Measurements from ENCODE around the gene ETAA1. TPM values are rescaled to one million over a fixed set of nuclear protein-coding genes. Genes with fewer than 3 reads are reported as not detected.

The ETAA1 gene
- total and polyA plus RNA-seq, 2 of the 13 experiments (the other 11 are each of a cell fraction or from before 2014, with no cell fraction given): 9.1 to 16.2 TPM

GRCh38 chr2:67374949-67375348 is 22.2 kb upstream of the ETAA1 start (continued):
- TF ChIP-seq ZNF597 (CRISPR knock-in tag; IDR thresholded peaks at IDR 0.05) (no peak), KDM5A (IDR thresholded peaks at IDR 0.05; ENCODE audit: borderline replicate concordance, low read length) (no peak), FOXO1 (CRISPR knock-in tag; IDR thresholded peaks at IDR 0.05) (no peak), MTA3 (CRISPR knock-in tag; IDR thresholded peaks at IDR 0.05) (no peak), CBX5 (CRISPR knock-in tag; IDR thresholded peaks at IDR 0.05; ENCODE audit: borderline replicate concordance) (no peak), SRSF9 (IDR thresholded peaks at IDR 0.05; ENCODE audit: borderline replicate concordance, insufficient read depth, low read depth, low read length, poor library complexity, severe bottlenecking) (no peak), ZNF407 (CRISPR knock-in tag; IDR thresholded peaks at IDR 0.05; ENCODE audit: not compliant biosample characterization) (no peak), KMT2A (CRISPR knock-in tag; IDR thresholded peaks at IDR 0.05) (no peak), ZNF770 (CRISPR knock-in tag; IDR thresholded peaks at IDR 0.05) (no peak), ZNF777 (CRISPR knock-in tag; IDR thresholded peaks at IDR 0.05) (no peak), U2AF1 (optimal IDR thresholded peaks at IDR 0.05; ENCODE audit: low read depth, low read length) (no peak), MED8 (CRISPR knock-in tag; IDR thresholded peaks at IDR 0.05; ENCODE audit: insufficient replicate concordance) (no peak)

Data from HepG2 (cell line).